HL-60/S4 treated with retinoic acid at 250 ng/mL for 4 days and 3 days (cell line): ENCODE measurements around the gene ACVR1.

Experiments used
- in situ Hi-C: fragments of 300-500 bp; cut with MboI; formaldehyde crosslinking; loops from 2 replicates; pipeline ENCODE4 v1.7.0; 2022; ENCODE audit warnings: low sequenced_read_pairs

The ACVR1 gene

GRCh38 chr2:157857881-157858280, 18.2 kb downstream of the ACVR1 start:
- in situ Hi-C loops, result no loop called here

GRCh38 chr2:157856187-157856515, 20.0 kb downstream of the ACVR1 start:
- in situ Hi-C loops, result no loop called here

GRCh38 chr2:157853820-157854219, 22.3 kb downstream of the ACVR1 start:
- in situ Hi-C loops, result no loop called here

- in situ Hi-C loops, result no loop called here
Observed at GRCh38 chr2:157853211-157853610, 22.9 kb downstream of the ACVR1 start.

GRCh38 chr2:157849591-157849990, 26.5 kb downstream of the ACVR1 start:
- in situ Hi-C loops, result no loop called here

- in situ Hi-C loops, result no loop called here
Observed at GRCh38 chr2:157848213-157848612, 27.9 kb downstream of the ACVR1 start.

- in situ Hi-C loops, result no loop called here
Observed at GRCh38 chr2:157845081-157845480, 31.0 kb downstream of the ACVR1 start.

GRCh38 chr2:157843935-157844334, 32.2 kb downstream of the ACVR1 start:
- in situ Hi-C loops, result no loop called here

- in situ Hi-C loops, result no loop called here
Observed at GRCh38 chr2:157843081-157843480, 33.0 kb downstream of the ACVR1 start.

GRCh38 chr2:157842106-157842879, 33.8 kb downstream of the ACVR1 start:
- in situ Hi-C loops, result no loop called here

- in situ Hi-C loops, result no loop called here
Observed at GRCh38 chr2:157841485-157841884, 34.6 kb downstream of the ACVR1 start.

GRCh38 chr2:157840568-157841156, 35.5 kb downstream of the ACVR1 start:
- in situ Hi-C loops, result no loop called here

GRCh38 chr2:157839822-157840221, 36.3 kb downstream of the ACVR1 start:
- in situ Hi-C loops, result no loop called here

- in situ Hi-C loops, result no loop called here
Observed at GRCh38 chr2:157839162-157839801, 36.8 kb downstream of the ACVR1 start.

- in situ Hi-C loops, result no loop called here
Observed at GRCh38 chr2:157838442-157839161, 37.5 kb downstream of the ACVR1 start.

GRCh38 chr2:157837851-157838441, 38.2 kb downstream of the ACVR1 start:
- in situ Hi-C loops, result no loop called here

GRCh38 chr2:157836531-157836930, 39.6 kb downstream of the ACVR1 start:
- in situ Hi-C loops, result no loop called here

GRCh38 chr2:157835425-157835824, 40.7 kb downstream of the ACVR1 start:
- in situ Hi-C loops, result no loop called here

GRCh38 chr2:157835006-157835405, 41.1 kb downstream of the ACVR1 start:
- in situ Hi-C loops, result no loop called here

- in situ Hi-C loops, result no loop called here
Observed at GRCh38 chr2:157833721-157834120, 42.4 kb downstream of the ACVR1 start.
